Skeletal muscle tissue (tissue), 4 donors: Measurements from ENCODE around the gene THSD8. TPM values are rescaled to one million over a fixed set of nuclear protein-coding genes. Genes with fewer than 3 reads are reported as not detected.

Experiments
- H3K27ac ChIP-seq: one replicate; pipeline ENCODE4 v1.7.0; 2013; ENCODE audit warnings: mild to moderate bottlenecking, low read depth, low read length, inconsistent platforms
- H3K27me3 ChIP-seq, 3 donors: one replicate each; pipeline ENCODE4 v1.7.0; 2013; ENCODE audit warnings: low read length in 3 of 3; ENCODE audit not compliant: control insufficient read depth in 3 of 3, insufficient read depth in 3 of 3
- H3K36me3 ChIP-seq, 3 donors: one replicate each; pipeline ENCODE4 v1.7.0; 2013; ENCODE audit warnings: low read length in 3 of 3; ENCODE audit not compliant: control insufficient read depth in 3 of 3, insufficient read depth in 3 of 3
- H3K4me1 ChIP-seq, 3 donors: one replicate each; pipeline ENCODE4 v1.7.0; 2013; ENCODE audit warnings: low read length in 3 of 3, mild to moderate bottlenecking in 3 of 3; ENCODE audit not compliant: control insufficient read depth in 3 of 3, insufficient read depth in 3 of 3
- H3K4me3 ChIP-seq, 3 donors: one replicate each; pipeline ENCODE4 v1.7.0; 2013; ENCODE audit warnings: low read length in 3 of 3
- H3K9ac ChIP-seq, 3 donors: one replicate each; pipeline ENCODE4 v1.7.0; 2013; ENCODE audit warnings: low read length in 3 of 3, mild to moderate bottlenecking in 3 of 3, moderate library complexity in 2 of 3, low read depth in 1 of 3
- H3K9me3 ChIP-seq, 3 donors: one replicate each; pipeline ENCODE4 v1.7.0; 2013; ENCODE audit warnings: low read length in 3 of 3; ENCODE audit not compliant: control insufficient read depth in 3 of 3
- total RNA-seq: library from RNA; depleted of rRNA; stranded (reverse); fragments of >200 nt; gene quantifications from one replicate; pipeline ENCODE4 v1.2.3, GENCODE V29; 2014
- donor health status: Osteomylitis.

The THSD8 gene
- total RNA-seq, 1 donor from 2014 or later: not detected

DNA sequence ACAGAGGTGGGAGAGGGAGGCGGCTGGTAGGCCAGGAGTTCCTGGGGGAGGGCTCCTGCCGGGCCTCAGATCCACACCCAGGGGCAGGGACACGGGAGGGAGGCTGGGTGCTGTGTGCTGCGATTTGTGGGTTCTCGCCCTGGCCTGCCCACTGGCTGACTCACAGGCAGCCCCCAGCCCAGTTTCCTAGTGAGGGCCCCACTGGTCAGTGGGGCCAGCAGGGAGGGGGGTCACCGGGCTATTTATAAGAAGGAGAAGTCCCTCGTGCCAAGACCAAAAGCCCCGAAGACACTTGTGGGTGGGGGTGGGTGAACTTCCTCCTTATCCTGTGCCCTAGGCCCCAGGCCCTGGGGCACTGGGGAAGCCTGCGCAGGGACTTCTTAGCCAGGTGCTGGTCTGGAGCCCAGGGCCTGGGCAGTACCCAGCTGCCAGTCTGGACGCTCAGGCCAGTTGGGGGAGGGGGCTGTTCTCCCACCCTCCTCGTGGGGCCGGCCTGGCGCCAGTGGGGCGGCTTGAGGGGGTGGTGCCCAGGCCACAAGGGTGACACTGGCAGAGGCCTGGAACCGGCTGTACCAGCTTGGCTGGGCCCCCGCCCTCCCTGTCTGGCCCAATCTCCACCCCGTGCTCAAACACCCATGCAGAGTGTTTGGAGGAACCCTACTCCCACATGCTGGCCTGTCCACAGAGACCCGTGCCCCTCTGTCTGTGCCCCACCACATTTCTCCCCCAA lies 15.6 kb upstream of the THSD8 start:
- Histone ChIP-seq H3K27ac (peak overlapping the region; percentile 99), H3K9ac (peak overlapping the region; percentile 46 to 74 (median 47)), H3K9me3 (no peaks in the 10 kb centered on the region), H3K27me3 (no peaks in the 10 kb centered on the region), H3K36me3 (no peaks in the 10 kb centered on the region), H3K4me3 (peak overlapping the region in 1 of 3 donors; percentile 6), H3K4me1 (peaks cover 65 to 76% (median 74%) of the 10 kb centered on the region in 3 donors)

DNA sequence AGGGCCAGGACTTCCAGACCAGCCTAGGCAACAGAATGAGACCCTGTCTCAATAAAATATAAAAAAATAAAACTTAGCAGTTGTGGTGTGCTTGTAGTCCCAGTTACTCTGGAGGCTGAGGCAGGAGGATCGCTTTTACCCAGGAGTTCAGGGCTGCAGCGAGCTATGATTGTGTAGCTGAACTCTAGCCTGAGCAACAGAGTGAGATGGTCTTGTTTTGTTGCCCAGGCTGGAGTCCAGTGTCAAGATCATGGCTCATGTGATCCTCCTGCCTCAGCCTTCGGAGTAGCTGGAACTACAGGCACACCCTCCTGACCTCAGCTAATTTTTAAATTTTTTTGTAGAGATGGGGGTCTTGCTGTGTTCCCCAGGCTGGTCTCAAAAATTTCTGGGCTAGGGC lies 14.9 kb upstream of the THSD8 start:
- no peaks in the 10 kb centered on the region for H3K27me3 ChIP-seq
- peak overlapping the region; percentile 99 for H3K27ac ChIP-seq
- no peak overlapping the region for H3K4me3 ChIP-seq
- H3K36me3 ChIP-seq: no peaks in the 10 kb centered on the region
- peaks cover 62 to 74% (median 72%) of the 10 kb centered on the region in 3 donors for H3K4me1 ChIP-seq
- peak overlapping the region in 1 of 3 donors; percentile 74 for H3K9ac ChIP-seq
- no peaks in the 10 kb centered on the region for H3K9me3 ChIP-seq

DNA sequence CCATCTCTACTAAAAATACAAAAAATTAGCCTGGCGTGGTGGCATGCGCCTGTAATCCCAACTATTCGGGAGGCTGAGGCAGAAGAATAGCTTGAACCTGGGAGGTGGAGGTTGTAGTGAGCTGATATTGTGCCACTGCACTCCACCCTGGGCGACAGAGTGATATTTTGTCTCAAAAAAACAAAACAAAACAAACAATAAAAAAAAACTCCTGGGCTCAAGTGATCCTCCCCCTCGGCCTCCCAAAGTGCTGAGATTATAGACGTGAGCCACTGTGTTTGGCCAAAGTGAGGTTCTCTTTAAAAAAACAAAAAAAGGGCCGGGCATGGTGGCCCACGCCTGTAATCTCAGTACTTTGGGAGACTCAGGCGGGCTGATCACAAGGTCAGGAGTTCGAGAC lies 14.4 kb upstream of the THSD8 start:
- Histone ChIP-seq H3K9ac (no peak overlapping the region), H3K4me3 (no peak overlapping the region), H3K36me3 (peaks cover 0 to under 1% (median 0%) of the 10 kb centered on the region in 3 donors), H3K27ac (peak overlapping the region; percentile 99), H3K9me3 (no peaks in the 10 kb centered on the region), H3K27me3 (no peaks in the 10 kb centered on the region), H3K4me1 (peaks cover 60 to 69% (median 68%) of the 10 kb centered on the region in 3 donors)

DNA sequence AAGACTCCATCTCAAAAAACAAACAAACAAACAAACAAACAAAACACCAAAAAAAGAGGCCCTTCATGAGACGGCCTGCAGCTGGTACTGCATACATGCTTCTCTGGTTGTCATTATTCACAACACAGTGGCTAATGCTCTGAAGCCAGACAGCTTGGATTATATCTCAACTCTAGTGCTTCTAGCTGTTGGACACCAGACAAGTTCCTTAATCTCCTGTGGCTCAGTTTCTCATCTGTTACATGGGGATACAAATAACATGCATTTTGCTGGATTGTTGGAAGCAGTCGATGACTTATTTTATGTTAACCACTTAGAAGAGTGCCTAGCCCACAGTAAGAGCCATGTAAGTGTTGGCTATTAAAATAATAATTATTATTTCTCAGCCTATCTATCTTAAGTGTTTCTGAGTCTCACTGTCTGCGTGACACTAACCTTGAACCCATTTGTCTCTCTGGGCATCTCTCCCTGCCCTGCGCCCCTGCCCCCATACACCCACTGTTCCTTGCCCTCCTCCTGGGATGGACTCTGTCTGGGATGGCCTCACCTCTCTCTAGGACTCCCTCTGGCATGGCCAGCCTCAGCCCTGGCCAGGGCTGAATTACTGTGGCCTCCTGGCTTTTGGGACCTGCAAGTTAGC lies 13.7 kb upstream of the THSD8 start:
- H3K4me3 ChIP-seq: peak overlapping the region in 2 of 3 donors; percentile 48 to 65
- H3K9ac ChIP-seq: peak overlapping the region; percentile 73 to 99 (median 78)
- H3K27ac ChIP-seq: peak overlapping the region; percentile 99
- peaks cover 0 to 4% (median 0%) of the 10 kb centered on the region in 3 donors for H3K36me3 ChIP-seq
- no peaks in the 10 kb centered on the region for H3K9me3 ChIP-seq
- H3K4me1 ChIP-seq: peaks cover 56 to 65% (median 64%) of the 10 kb centered on the region in 3 donors
- H3K27me3 ChIP-seq: no peaks in the 10 kb centered on the region

DNA sequence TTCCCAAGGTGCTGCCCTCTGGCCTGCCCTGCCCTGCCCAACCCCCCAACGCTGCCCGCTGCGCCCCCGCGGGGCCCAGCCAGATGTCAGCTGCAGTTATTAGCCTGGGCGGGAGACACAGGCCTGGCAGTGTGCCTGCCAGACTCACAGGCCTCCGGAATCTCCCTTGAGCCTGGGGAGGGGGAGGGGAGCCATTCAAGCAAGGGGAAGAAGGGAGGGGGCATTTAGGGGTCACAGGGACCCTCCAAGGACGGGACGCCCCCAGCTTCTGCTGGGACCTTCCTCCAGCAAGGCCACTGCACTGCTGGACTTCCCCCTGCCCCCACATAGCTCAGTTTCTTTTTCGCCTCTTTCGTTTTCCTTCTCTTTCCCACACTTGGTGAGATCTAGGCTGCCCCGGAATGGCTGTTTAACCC lies 13.2 kb upstream of the THSD8 start:
- H3K27me3 ChIP-seq: no peaks in the 10 kb centered on the region
- peak overlapping the region; percentile 58 to 65 (median 59) for H3K4me3 ChIP-seq
- H3K9ac ChIP-seq: peak overlapping the region; percentile 73 to 99 (median 78)
- H3K27ac ChIP-seq: peak overlapping the region; percentile 99
- peaks cover 51 to 61% (median 60%) of the 10 kb centered on the region in 3 donors for H3K4me1 ChIP-seq
- no peaks in the 10 kb centered on the region for H3K9me3 ChIP-seq
- peaks cover 0 to 4% (median 0%) of the 10 kb centered on the region in 3 donors for H3K36me3 ChIP-seq

DNA sequence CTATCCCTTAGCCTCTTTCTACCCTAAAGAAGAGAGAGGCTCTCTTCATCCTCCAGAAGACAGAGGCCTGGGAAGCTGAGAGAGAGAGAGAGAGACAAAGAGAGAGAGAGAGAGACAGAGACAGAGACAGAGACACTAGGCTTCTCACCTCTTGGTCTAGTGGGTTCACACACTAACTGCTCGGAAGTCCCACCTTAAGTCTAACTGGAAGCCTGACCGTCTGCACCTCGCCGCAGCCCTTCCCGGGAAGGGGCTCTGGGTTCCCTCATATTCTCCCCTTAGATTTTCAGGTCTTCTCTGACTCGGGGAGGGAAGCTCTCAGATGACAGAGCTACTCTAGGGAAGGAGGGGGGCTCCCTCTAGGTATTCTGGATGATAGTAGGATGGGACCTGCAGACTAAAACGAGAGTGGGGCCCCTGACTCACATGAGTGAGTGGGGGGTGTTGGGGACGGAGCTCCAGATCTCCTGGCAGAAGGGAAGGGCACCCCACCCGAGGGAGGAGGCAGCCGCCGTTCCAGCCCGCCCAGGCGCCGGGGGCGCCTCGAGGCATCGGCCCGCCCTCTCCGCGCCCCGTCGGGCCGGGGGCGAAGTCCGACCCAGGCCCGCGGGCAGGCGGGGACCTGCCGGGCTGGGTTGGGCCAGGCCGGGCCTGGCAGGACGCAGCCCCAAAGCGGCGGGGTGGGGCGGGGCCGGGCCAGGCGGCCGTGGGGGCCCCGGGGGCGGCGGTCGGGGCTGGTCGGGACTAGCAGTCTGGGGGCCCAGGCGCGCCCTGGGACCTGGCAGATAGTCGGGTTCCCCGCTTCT lies 12.6 kb upstream of the THSD8 start:
- H3K9me3 ChIP-seq: no peaks in the 10 kb centered on the region
- H3K36me3 ChIP-seq: peaks cover 0 to 4% (median 0%) of the 10 kb centered on the region in 3 donors
- peak overlapping the region; percentile 59 to 93 (median 65) for H3K4me3 ChIP-seq
- peak overlapping the region; percentile 73 to 99 (median 78) for H3K9ac ChIP-seq
- peaks cover 54 to 61% (median 60%) of the 10 kb centered on the region in 3 donors for H3K4me1 ChIP-seq
- H3K27ac ChIP-seq: peak overlapping the region; percentile 99
- H3K27me3 ChIP-seq: no peaks in the 10 kb centered on the region

DNA sequence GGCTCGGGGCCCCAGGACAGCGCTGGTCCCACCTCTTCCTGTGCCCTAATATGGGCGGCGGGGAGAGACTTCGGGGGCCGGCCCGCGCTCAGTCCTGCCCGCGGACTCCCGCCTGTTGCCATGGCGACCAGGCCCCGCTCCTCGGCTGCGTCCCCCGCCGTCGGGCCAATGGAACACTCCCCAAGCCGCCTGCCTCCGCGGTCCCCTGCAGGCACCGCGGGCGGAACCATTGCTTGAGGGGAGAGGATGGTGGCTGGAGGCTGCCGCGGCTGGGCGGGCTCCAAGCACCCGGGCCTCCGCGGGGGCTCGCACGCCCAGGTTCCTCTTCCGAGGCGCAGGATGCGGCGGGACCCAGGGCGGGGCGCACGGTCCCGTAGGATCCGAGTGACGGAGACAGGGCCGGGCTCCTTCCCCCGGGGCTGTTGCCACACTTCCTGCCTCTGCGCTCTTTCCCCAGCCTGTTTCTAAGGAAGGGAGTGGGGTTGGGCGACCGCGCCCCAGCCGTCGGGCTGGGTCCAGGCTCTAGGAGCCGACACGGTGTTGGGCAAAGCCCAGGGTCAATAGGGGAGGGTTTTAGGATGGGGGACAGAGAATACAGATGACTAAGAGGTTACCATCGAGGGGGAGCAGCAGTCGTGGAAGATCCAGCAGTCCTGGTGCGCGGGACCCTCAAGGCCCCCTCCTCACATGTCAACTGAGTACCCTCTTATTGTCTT lies 11.8 kb upstream of the THSD8 start:
- peaks cover 53 to 60% (median 55%) of the 10 kb centered on the region in 3 donors for H3K4me1 ChIP-seq
- peaks cover 0 to 4% (median 0%) of the 10 kb centered on the region in 3 donors for H3K36me3 ChIP-seq
- peak overlapping the region; percentile 96 to 99 (median 98) for H3K9ac ChIP-seq
- H3K27ac ChIP-seq: peak overlapping the region; percentile 99
- H3K9me3 ChIP-seq: no peaks in the 10 kb centered on the region
- peak overlapping the region; percentile 82 to 98 (median 93) for H3K4me3 ChIP-seq
- no peaks in the 10 kb centered on the region for H3K27me3 ChIP-seq

DNA sequence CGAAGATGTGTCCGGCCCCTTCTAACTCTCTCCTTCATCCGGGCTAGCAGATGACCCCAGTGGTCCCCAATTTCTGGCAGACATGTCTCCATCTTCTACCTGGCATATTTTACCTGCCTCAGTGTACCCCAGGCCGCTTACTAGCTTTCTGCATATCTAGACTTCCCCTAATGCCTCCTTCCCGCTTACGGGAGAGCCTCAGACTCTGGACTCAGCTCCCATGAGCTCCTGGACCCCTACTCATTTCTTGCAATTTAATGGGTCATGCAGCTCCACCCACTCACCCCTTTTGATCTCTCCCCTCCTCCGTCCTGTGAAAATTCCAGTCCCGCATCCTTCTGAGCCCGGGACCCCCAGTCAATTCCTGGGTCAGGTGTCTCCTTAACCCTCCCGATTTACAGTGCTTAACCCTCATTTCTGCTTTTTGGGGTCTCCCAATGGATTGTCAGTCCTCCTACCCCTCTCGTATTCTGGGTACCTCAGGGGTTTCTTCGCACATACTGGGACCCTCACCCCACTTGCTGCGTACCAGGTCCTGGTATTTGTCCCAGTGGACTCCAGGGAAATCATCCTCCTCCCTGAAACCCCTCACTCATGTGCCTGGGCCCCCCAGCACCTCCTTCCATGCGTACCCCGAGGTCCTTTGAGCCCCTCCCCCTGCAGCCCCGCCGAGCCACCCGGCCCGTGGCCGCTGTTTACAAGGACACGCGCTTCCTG lies 11.1 kb upstream of the THSD8 start:
- no peaks in the 10 kb centered on the region for H3K27me3 ChIP-seq
- H3K27ac ChIP-seq: peak overlapping the region; percentile 99
- peak overlapping the region; percentile 96 to 99 (median 98) for H3K9ac ChIP-seq
- H3K9me3 ChIP-seq: no peaks in the 10 kb centered on the region
- H3K4me3 ChIP-seq: peak overlapping the region; percentile 82 to 98 (median 93)
- peaks cover 49 to 54% (median 49%) of the 10 kb centered on the region in 3 donors for H3K4me1 ChIP-seq
- H3K36me3 ChIP-seq: peaks cover 0 to 4% (median 0%) of the 10 kb centered on the region in 3 donors
